Measurements from ENCODE around the gene RACK1. TPM values are rescaled to one million over a fixed set of nuclear protein-coding genes. Genes with fewer than 3 reads are reported as not detected.

The RACK1 gene
- polyA plus RNA-seq (2011; rRNA removed) (3,139 and 4,035 TPM in 2 replicates), polyA plus RNA-seq (2017; fragmentation: RNase III; extraction: RNeasy Plus Mini Kit Qiagen cat#74134 plus additional on column Dnase treatment) (2,466 to 2,717 TPM (median 2,590 TPM) in 3 replicates), polyA minus RNA-seq (2011; rRNA and poly(A)+ RNA removed) (6,906 and 9,556 TPM in 2 replicates)
- 4,808 and 5,207 TPM in 2 replicates for polyA plus RNA-seq (2012; cell fraction: cytosol; rRNA removed)
- polyA plus RNA-seq (2012; cell fraction: nucleus; rRNA removed) = 3,506 and 3,565 TPM in 2 replicates

DNA sequence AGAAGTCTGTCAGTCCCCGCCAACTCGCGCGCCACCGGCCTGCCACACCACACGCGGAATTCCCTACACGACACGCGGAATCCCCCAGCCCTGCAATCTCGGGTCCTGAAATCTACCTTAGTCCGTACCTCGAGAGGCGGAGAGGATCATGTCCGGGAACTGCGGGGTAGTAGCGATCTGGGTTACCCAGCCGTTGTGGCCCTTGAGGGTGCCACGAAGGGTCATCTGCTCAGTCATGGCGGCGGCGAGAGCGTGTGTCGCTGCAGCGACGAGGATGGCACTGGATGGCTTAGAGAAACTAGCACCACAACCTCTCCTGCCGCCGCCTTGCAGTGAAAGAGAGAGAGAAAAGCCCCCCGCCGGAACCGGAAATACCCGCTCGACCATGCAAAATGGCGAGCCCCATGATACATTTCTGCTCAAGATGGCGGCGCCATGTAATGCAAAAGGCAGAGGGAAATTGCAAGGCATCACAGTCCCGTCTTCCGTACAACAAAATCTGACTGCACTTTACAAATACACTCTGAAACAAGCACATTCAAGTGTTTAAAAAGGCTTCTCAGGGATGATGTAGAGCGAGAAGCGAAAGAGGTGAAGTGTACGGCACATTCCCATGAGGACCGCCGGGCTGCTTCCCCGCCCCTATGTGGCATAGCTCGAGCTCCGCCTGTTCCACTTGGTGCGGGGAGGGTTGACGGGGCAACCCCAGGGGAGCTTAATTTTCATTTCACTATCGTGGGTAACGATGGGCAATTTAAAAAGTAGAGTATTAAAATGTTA lies at the start of gene RACK1:
TSS of gene RACK1 (minus strand) at position 343 of the 780 bp plus-strand sequence. CDS start at position 237, 106 bp downstream.
- Histone ChIP-seq H3K4me2 (peak within 1 kb of the TSS; percentile 90), H3K4me1 (peaks cover 55% of the 10 kb centered on the region), H3K9me3 (no peaks in the 10 kb centered on the region), H3K27ac (peak within 1 kb of the TSS; percentile 91 to 97), H3K4me3 (peak within 1 kb of the TSS; percentile 82)
- DNase-seq (ENCODE audit: low read depth in 1 of 2, low spot score in 1 of 2) = peak; percentile 83 to 92
- 2% methylated on average over 48 of the region's 50 CpGs for WGBS (ENCODE audit: missing lambda C conversion rate)
- POLR2A ChIA-PET = interaction anchor here (0.7 to 2.2 kb wide), 9 partner anchors 9 to 1338 kb away, joined by 3 to 14 read pairs (median 6); partner anchors contain the start of genes TRIM41 and TRIM52
- ATAC-seq = peak; percentile 66 to 72
- CTCF ChIA-PET = interaction anchor here (0.9 kb wide), 1 partner anchor 9 kb away, joined by 4 read pairs; no protein-coding TSS in a partner anchor
- no peak for FAIRE-seq
- TF ChIP-seq JUNB (IDR thresholded peaks at IDR 0.05) = no peak
- no peak for TF ChIP-seq HOXB13 (CRISPR knock-in tag; IDR thresholded peaks at IDR 0.05; ENCODE audit: low read depth)
- no peak for TF ChIP-seq FOXS1 (CRISPR knock-in tag; IDR thresholded peaks at IDR 0.05)
- no peak for TF ChIP-seq ZFP36 (IDR thresholded peaks at IDR 0.05; ENCODE audit: borderline replicate concordance, partially characterized antibody)
- TF ChIP-seq PHF8 (IDR thresholded peaks at IDR 0.05; ENCODE audit: borderline replicate concordance, low read depth) = peak; percentile 82
- TF ChIP-seq TP53 (CRISPR knock-in tag; IDR thresholded peaks at IDR 0.05) = no peak
- TF ChIP-seq GATA3 (IDR thresholded peaks at IDR 0.05; ENCODE audit: borderline replicate concordance) = peak; percentile 17; the same call in 1 of the 2 replicates
- TF ChIP-seq SREBF2 (IDR thresholded peaks at IDR 0.05) = no peak
- TF ChIP-seq EHMT2 (IDR thresholded peaks at IDR 0.05; ENCODE audit: low read depth) = no peak
- 0 out of 2 replicates have a peak, but pooled peaks have one; percentile 41 for TF ChIP-seq HMGXB4 (CRISPR knock-in tag; IDR thresholded peaks at IDR 0.05; ENCODE audit: borderline replicate concordance)
- TF ChIP-seq RARB (CRISPR knock-in tag; IDR thresholded peaks at IDR 0.05) = 0 out of 2 replicates have a peak, but pooled peaks have one; percentile 26
- TF ChIP-seq HEYL (CRISPR knock-in tag; IDR thresholded peaks at IDR 0.05) = no peak; the same call in 1 of the 2 replicates
- no peak for TF ChIP-seq NFE2L2 (conservative IDR thresholded peaks at IDR 0.05; ENCODE audit: low read length)
- TF ChIP-seq MAZ (IDR thresholded peaks at IDR 0.05; ENCODE audit: borderline replicate concordance, low read depth, low read length) = peak; percentile 44; the same call in 1 of the 2 replicates
- no peak for TF ChIP-seq TFCP2L1 (CRISPR knock-in tag; IDR thresholded peaks at IDR 0.05)
- TF ChIP-seq MAFK (IDR thresholded peaks at IDR 0.05; ENCODE audit: partially characterized antibody) = no peak
- TF ChIP-seq ZC3H11A (IDR thresholded peaks at IDR 0.05) = no peak
- no peak for TF ChIP-seq RAD21 (conservative IDR thresholded peaks at IDR 0.05 in 1 of 2, IDR thresholded peaks at IDR 0.05 in 1 of 2)
- no peak for TF ChIP-seq KDM1A (IDR thresholded peaks at IDR 0.05; ENCODE audit: low read depth)
- TF ChIP-seq, protein P1, sequence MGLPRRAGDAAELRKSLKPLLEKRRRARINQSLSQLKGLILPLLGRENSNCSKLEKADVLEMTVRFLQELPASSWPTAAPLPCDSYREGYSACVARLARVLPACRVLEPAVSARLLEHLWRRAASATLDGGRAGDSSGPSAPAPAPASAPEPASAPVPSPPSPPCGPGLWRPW (IDR thresholded peaks at IDR 0.05) = no peak
- TF ChIP-seq BHLHE40 (IDR thresholded peaks at IDR 0.05; ENCODE audit: low read depth, low read length) = no peak
- TF ChIP-seq CHD2 (IDR thresholded peaks at IDR 0.05; ENCODE audit: low read length, partially characterized antibody) = no peak
- no peak for TF ChIP-seq HDAC2 (IDR thresholded peaks at IDR 0.05)
- TF ChIP-seq ZNF302 (CRISPR knock-in tag; IDR thresholded peaks at IDR 0.05) = no peak
- no peak for TF ChIP-seq CBX8 (IDR thresholded peaks at IDR 0.05)
- TF ChIP-seq RCOR1 (IDR thresholded peaks at IDR 0.05; ENCODE audit: low read depth, low read length) = no peak
- TF ChIP-seq REST (IDR thresholded peaks at IDR 0.05) = no peak; the same call in 1 of the 2 replicates
- no peak for TF ChIP-seq CHD4 (IDR thresholded peaks at IDR 0.05; ENCODE audit: borderline replicate concordance)
- TF ChIP-seq ZSCAN20 (CRISPR knock-in tag; IDR thresholded peaks at IDR 0.05) = no peak
- TF ChIP-seq, protein P2, sequence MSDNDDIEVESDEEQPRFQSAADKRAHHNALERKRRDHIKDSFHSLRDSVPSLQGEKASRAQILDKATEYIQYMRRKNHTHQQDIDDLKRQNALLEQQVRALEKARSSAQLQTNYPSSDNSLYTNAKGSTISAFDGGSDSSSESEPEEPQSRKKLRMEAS (IDR thresholded peaks at IDR 0.05) = peak; percentile 97
- TF ChIP-seq HOXA7 (CRISPR knock-in tag; IDR thresholded peaks at IDR 0.05) = no peak
- TF ChIP-seq RNF2 (IDR thresholded peaks at IDR 0.05; ENCODE audit: borderline replicate concordance, low read depth) = no peak
- no peak for TF ChIP-seq ESRRA (IDR thresholded peaks at IDR 0.05; ENCODE audit: borderline replicate concordance, low read length)
- no peak for TF ChIP-seq CBX2 (IDR thresholded peaks at IDR 0.05; ENCODE audit: borderline replicate concordance, low read depth)

All from A549 (cell line).